Astrocyte of the cerebellum (primary cell): Measurements from ENCODE around the gene NTM.

ENCODE experiments used
- DNase-seq: peaks from one replicate; pipeline ENCODE4 v3.0.0-alpha.2; 2011; ENCODE audit warnings: low read depth
- H3K4me3 ChIP-seq: 2 replicates; pipeline ENCODE4 v1.5.1; 2011; ENCODE audit warnings: mild to moderate bottlenecking, low read depth, low read length, moderate library complexity
- CTCF ChIP-seq: IDR thresholded peaks from 2 replicates; pipeline ENCODE4 v1.5.1; 2012; ENCODE audit warnings: low read length, low read depth, moderate library complexity, mild to moderate bottlenecking; ENCODE audit errors: missing control alignments
- in situ Hi-C: cut with HindIII; loops from 2 replicates; pipeline ENCODE4 v1.10.0; 2017; ENCODE audit warnings: low sequenced_read_pairs

Gene NTM

GRCh38 chr11:131951121-131951520 lies 580.7 kb downstream of the NTM start:
- H3K4me3 ChIP-seq, result no peak overlapping the region
- no peak for DNase-seq
- in situ Hi-C loops, result no loop called here
- TF ChIP-seq CTCF, result no peak

- TF ChIP-seq CTCF, result no peak
- in situ Hi-C loops, result no loop called here
- DNase-seq, result no peak
- no peak overlapping the region for H3K4me3 ChIP-seq
These were observed 583.7 kb downstream of the NTM start for GRCh38 chr11:131954146-131954545.

- no peak for DNase-seq
- in situ Hi-C loops, result no loop called here
- no peak for TF ChIP-seq CTCF
- H3K4me3 ChIP-seq, result no peak overlapping the region
These were observed 585.5 kb downstream of the NTM start for GRCh38 chr11:131955904-131956303.

- H3K4me3 ChIP-seq, result no peak overlapping the region
- in situ Hi-C loops, result no loop called here
- TF ChIP-seq CTCF, result no peak
- DNase-seq, result no peak
These were observed 586.8 kb downstream of the NTM start for GRCh38 chr11:131957201-131957600.

- DNase-seq, result no peak
- no peak for TF ChIP-seq CTCF
- in situ Hi-C loops, result no loop called here
- H3K4me3 ChIP-seq, result no peak overlapping the region
These were observed 587.5 kb downstream of the NTM start for GRCh38 chr11:131957875-131958274.

- no peak for DNase-seq
- TF ChIP-seq CTCF, result no peak
- no peak overlapping the region for H3K4me3 ChIP-seq
- in situ Hi-C loops, result no loop called here
These were observed 592.4 kb downstream of the NTM start for GRCh38 chr11:131962818-131963217.
